IPS DF 6.9 (cell line): Measurements from ENCODE around the gene MGAT4C.
"Not testable (repeated sequence)": the region's sequence is repeated elsewhere in the genome, so short reads cannot be mapped to it uniquely, and the experiment has no call there.

Source experiments
- DNase-seq: peaks from one replicate; pipeline ENCODE4 v3.0.0-alpha.2; 2013; ENCODE audit warnings: low read depth, low spot score
- H3K27ac ChIP-seq: one replicate; pipeline ENCODE4 v1.5.1; 2013; ENCODE audit warnings: low read length, control low read depth
- H3K27me3 ChIP-seq: 2 replicates; pipeline ENCODE4 v1.6.1; 2013; ENCODE audit warnings: mild to moderate bottlenecking, low read length; ENCODE audit not compliant: control insufficient read depth, insufficient read depth
- H3K36me3 ChIP-seq: 2 replicates; pipeline ENCODE4 v1.6.1; 2013; ENCODE audit warnings: low read length; ENCODE audit not compliant: control insufficient read depth, insufficient read depth
- H3K4me1 ChIP-seq: 2 replicates; pipeline ENCODE4 v1.6.1; 2013; ENCODE audit warnings: low read length; ENCODE audit not compliant: control insufficient read depth, insufficient read depth
- H3K4me3 ChIP-seq: 2 replicates; pipeline ENCODE4 v1.5.1; 2013; ENCODE audit warnings: mild to moderate bottlenecking, low read length
- H3K9me3 ChIP-seq: 2 replicates; pipeline ENCODE4 v1.6.1; 2013; ENCODE audit warnings: low read length, inconsistent platforms; ENCODE audit not compliant: control insufficient read depth, insufficient read depth
- WGBS: extraction: QIAGEN DNeasy Blood & Tissue Kit; methylation state at CpG from one replicate; pipeline ENCODE4 v1.1.7; 2013; ENCODE audit warnings: mixed read lengths, missing lambda C conversion rate; ENCODE audit not compliant: insufficient read length, insufficient coverage; 5-methylcytosine and 5-hydroxymethylcytosine counted together

MGAT4C gene

GRCh38 chr12:86081843-86082242 lies 174.3 kb downstream of the MGAT4C start:
- H3K27me3 ChIP-seq: no peaks in the 10 kb centered on the region
- H3K36me3 ChIP-seq: no peaks in the 10 kb centered on the region
- H3K9me3 ChIP-seq: no peaks in the 10 kb centered on the region
- no peaks in the 10 kb centered on the region for H3K4me1 ChIP-seq
- H3K27ac ChIP-seq: no peak overlapping the region
- H3K4me3 ChIP-seq: no peak overlapping the region
- no peak for DNase-seq

DNA sequence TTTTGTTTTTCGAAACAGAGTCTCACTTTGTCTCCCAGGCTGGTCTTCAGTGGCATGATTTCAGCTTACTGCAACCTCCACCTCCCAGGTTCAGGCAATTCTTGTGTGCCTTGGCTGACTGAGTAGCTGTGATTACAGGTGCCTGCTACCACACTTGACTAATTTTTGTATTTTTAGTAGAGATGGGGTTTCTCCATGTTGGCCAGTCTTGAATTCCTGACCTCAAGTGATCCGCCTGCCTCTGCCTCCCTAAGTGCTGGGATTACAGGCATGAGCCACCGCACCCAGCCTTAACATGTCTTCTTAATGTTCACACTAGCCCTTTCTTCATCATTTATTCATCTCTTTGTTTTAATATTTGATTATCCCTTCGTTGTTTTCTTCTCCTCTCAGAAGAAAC lies 197.1 kb downstream of the MGAT4C start:
- not testable (repeated sequence) for H3K4me1 ChIP-seq, H3K27me3 ChIP-seq, DNase-seq, H3K9me3 ChIP-seq, H3K4me3 ChIP-seq, H3K36me3 ChIP-seq, H3K27ac ChIP-seq
- WGBS: no CpG with 5 or more reads among the region's 4 CpGs

- Histone ChIP-seq H3K27me3 (no peaks in the 10 kb centered on the region), H3K4me1 (no peaks in the 10 kb centered on the region), H3K4me3 (no peak overlapping the region), H3K36me3 (no peaks in the 10 kb centered on the region), H3K27ac (no peak overlapping the region), H3K9me3 (no peaks in the 10 kb centered on the region)
- DNase-seq: no peak
- no CpG with 5 or more reads among the region's 2 CpGs for WGBS
Measured at GRCh38 chr12:86057092-86057845, 198.9 kb downstream of the MGAT4C start.

GRCh38 chr12:86052921-86053320 lies 203.3 kb downstream of the MGAT4C start:
- Histone ChIP-seq H3K27ac (no peak overlapping the region), H3K4me3 (no peak overlapping the region), H3K27me3 (no peaks in the 10 kb centered on the region), H3K36me3 (no peaks in the 10 kb centered on the region), H3K9me3 (no peaks in the 10 kb centered on the region), H3K4me1 (no peaks in the 10 kb centered on the region)
- DNase-seq: no peak
- no CpG with 5 or more reads among the region's 5 CpGs for WGBS

DNA sequence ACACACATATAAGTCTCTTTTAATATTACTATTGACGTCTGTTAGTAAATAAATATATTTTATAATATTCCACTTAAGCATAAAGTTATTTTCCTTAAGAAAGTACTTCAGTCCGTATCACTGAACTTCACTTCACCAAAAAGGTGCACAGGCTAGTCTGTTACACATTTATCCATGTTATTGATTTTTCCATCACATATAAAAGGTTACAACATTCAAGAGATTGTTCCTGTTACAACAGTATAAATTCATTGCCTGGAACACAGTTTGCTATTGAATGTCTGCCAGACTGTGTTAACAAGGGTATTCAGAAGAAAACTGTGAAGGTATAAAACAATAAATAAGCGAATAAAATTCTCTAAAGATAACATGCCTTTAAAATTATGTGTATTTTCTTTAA lies 206.2 kb downstream of the MGAT4C start:
- Histone ChIP-seq H3K4me3 (no peak overlapping the region), H3K4me1 (no peaks in the 10 kb centered on the region), H3K9me3 (no peaks in the 10 kb centered on the region), H3K27me3 (no peaks in the 10 kb centered on the region), H3K27ac (no peak overlapping the region), H3K36me3 (no peaks in the 10 kb centered on the region)
- WGBS: no CpG with 5 or more reads among the region's 3 CpGs
- no peak for DNase-seq

DNA sequence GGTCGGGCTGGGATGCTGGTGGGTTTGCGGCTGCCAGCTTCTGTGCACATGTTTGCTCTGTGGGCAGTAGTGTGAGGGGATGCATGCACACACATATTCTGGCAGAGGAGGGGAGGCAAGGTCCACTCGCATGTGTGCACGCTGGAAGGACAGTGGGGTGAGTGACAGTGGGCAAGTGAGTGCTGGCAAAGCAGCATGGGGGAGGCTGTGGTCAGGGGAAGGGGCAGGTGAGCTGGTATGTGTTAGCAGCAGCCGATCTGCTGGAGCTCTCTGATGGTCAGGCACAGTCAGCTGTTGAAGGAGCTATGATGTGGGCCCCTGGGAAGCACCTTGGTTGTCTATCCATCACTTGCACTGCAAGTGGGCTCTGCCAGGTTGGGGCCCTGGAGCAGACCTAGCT lies 211.8 kb downstream of the MGAT4C start:
- Histone ChIP-seq H3K27me3 (no peaks in the 10 kb centered on the region), H3K9me3 (peaks cover 2% of the 10 kb centered on the region), H3K4me3 (no peak overlapping the region), H3K4me1 (no peaks in the 10 kb centered on the region), H3K36me3 (no peaks in the 10 kb centered on the region), H3K27ac (no peak overlapping the region)
- no peak for DNase-seq
- WGBS: no CpG with 5 or more reads among the region's 5 CpGs

- no peaks in the 10 kb centered on the region for H3K36me3 ChIP-seq
- H3K27ac ChIP-seq: no peak overlapping the region
- H3K27me3 ChIP-seq: no peaks in the 10 kb centered on the region
- H3K9me3 ChIP-seq: peaks cover 2% of the 10 kb centered on the region
- no CpG with 5 or more reads among the region's 3 CpGs for WGBS
- no peaks in the 10 kb centered on the region for H3K4me1 ChIP-seq
- DNase-seq: no peak
- H3K4me3 ChIP-seq: no peak overlapping the region
Measured at GRCh38 chr12:86042062-86042461, 214.1 kb downstream of the MGAT4C start.

DNA sequence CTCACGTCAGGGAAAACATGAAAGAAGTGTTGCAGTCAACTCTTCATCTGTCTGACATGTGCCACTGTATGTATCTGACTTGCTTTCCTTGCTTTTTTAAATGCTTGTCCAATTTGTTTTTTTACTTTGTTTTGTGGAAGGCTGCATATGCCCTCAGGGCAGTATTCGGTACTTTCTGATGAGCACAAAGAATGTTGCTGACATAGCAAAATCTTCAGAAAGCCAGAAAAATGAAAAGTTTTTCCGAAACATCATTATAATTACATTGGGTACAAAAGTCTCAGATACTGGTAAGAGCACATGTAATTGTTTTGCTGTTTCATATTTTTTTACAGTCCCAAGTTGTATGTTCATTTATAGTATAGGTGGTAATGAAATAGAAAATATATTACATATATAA lies 237.8 kb downstream of the MGAT4C start:
- Histone ChIP-seq H3K27ac (no peak overlapping the region), H3K4me1 (no peaks in the 10 kb centered on the region), H3K4me3 (no peak overlapping the region), H3K27me3 (no peaks in the 10 kb centered on the region), H3K36me3 (no peaks in the 10 kb centered on the region), H3K9me3 (no peaks in the 10 kb centered on the region)
- no CpG with 5 or more reads among the region's 3 CpGs for WGBS
- DNase-seq: no peak

GRCh38 chr12:86015026-86015425 lies 241.2 kb downstream of the MGAT4C start:
- H3K4me3 ChIP-seq: no peak overlapping the region
- no peaks in the 10 kb centered on the region for H3K9me3 ChIP-seq
- H3K36me3 ChIP-seq: no peaks in the 10 kb centered on the region
- no peak overlapping the region for H3K27ac ChIP-seq
- no peaks in the 10 kb centered on the region for H3K27me3 ChIP-seq
- WGBS: no CpG with 5 or more reads among the region's 5 CpGs
- no peak for DNase-seq
- no peaks in the 10 kb centered on the region for H3K4me1 ChIP-seq

GRCh38 chr12:86006727-86007126 lies 249.5 kb downstream of the MGAT4C start:
- H3K4me3 ChIP-seq: no peak overlapping the region
- H3K36me3 ChIP-seq: no peaks in the 10 kb centered on the region
- no peak for DNase-seq
- no peak overlapping the region for H3K27ac ChIP-seq
- H3K27me3 ChIP-seq: no peaks in the 10 kb centered on the region
- no peaks in the 10 kb centered on the region for H3K4me1 ChIP-seq
- H3K9me3 ChIP-seq: no peaks in the 10 kb centered on the region

- no CpG with 5 or more reads among the region's 2 CpGs for WGBS
- Histone ChIP-seq H3K4me3 (no peak overlapping the region), H3K27ac (no peak overlapping the region), H3K36me3 (no peaks in the 10 kb centered on the region; the same call in 1 of the 2 replicates), H3K9me3 (peaks cover 2% of the 10 kb centered on the region), H3K4me1 (no peaks in the 10 kb centered on the region), H3K27me3 (no peaks in the 10 kb centered on the region)
- no peak for DNase-seq
Measured at GRCh38 chr12:85998074-85998473, 258.1 kb downstream of the MGAT4C start.
